ENCODE data around the gene RNU6-7. TPM values are rescaled to one million over a fixed set of nuclear protein-coding genes. Genes with fewer than 3 reads are reported as not detected.

The RNU6-7 gene
- polyA plus RNA-seq, 1 of the 3 experiments (the other 2 are of a cell fraction): not detected

GRCh38 chr14:32166924-32167323 lies 34.9 kb upstream of the RNU6-7 start:
- peaks cover 10% of the 10 kb centered on the region for H3F3A ChIP-seq (replicated peaks; ENCODE audit: insufficient read depth)
- WGBS (ENCODE audit: low lambda C conversion rate): 85% methylated on average over 1 of the region's 1 CpG
- no peak overlapping the region for H3K4me3 ChIP-seq (ENCODE audit: low read depth in 2 of 2, low read length in 1 of 2)
- H3K9me2 ChIP-seq: no peaks in the 10 kb centered on the region
- H3K27me3 ChIP-seq (ENCODE audit: insufficient read depth): no peaks in the 10 kb centered on the region
- no peaks in the 10 kb centered on the region for H3K4me1 ChIP-seq (ENCODE audit: control insufficient read depth in 1 of 2, insufficient read depth in 2 of 2, low read depth in 1 of 2, low read length in 1 of 2)
- H3K79me2 ChIP-seq (ENCODE audit: insufficient read depth): no peaks in the 10 kb centered on the region
- no peaks in the 10 kb centered on the region for H3K9me3 ChIP-seq
- H3K9ac ChIP-seq: no peak overlapping the region
- H4K20me1 ChIP-seq (ENCODE audit: insufficient read depth): no peaks in the 10 kb centered on the region
- POLR2A ChIA-PET: no interaction called here
- no peak overlapping the region for H3K4me2 ChIP-seq
- CTCF ChIA-PET: no interaction called here
- H2AFZ ChIP-seq (ENCODE audit: low read depth): no peak overlapping the region
- no peaks in the 10 kb centered on the region for H3K36me3 ChIP-seq (replicated peaks in 1 of 2; ENCODE audit: control insufficient read depth in 1 of 2, insufficient read depth in 2 of 2, low read length in 1 of 2)
- no peak overlapping the region for H3K27ac ChIP-seq (ENCODE audit: low read depth in 2 of 2, low read length in 1 of 2)
- DNase-seq: no peak
- TF ChIP-seq GATA2 (CRISPR knock-in tag; IDR thresholded peaks at IDR 0.05) (no peak), TCF12 (IDR thresholded peaks at IDR 0.05) (no peak), MXI1 (IDR thresholded peaks at IDR 0.05; ENCODE audit: low read depth, low read length) (no peak), CTCF (IDR thresholded peaks at IDR 0.05) (no peak), NFIC (IDR thresholded peaks at IDR 0.05; ENCODE audit: borderline replicate concordance) (no peak), NRF1 (IDR thresholded peaks at IDR 0.05; ENCODE audit: low read depth, low read length) (no peak), EZH2phosphoT487 (IDR thresholded peaks at IDR 0.05; ENCODE audit: borderline replicate concordance, low read depth) (no peak)

- Histone ChIP-seq H3K36me3 (replicated peaks in 1 of 2; ENCODE audit: control insufficient read depth in 1 of 2, insufficient read depth in 2 of 2, low read length in 1 of 2) (no peaks in the 10 kb centered on the region), H2AFZ (ENCODE audit: low read depth) (no peak overlapping the region), H3K4me3 (ENCODE audit: low read depth in 2 of 2, low read length in 1 of 2) (no peak overlapping the region), H3K9me2 (no peaks in the 10 kb centered on the region), H3K4me2 (no peak overlapping the region), H3K27ac (ENCODE audit: low read depth in 2 of 2, low read length in 1 of 2) (no peak overlapping the region), H4K20me1 (ENCODE audit: insufficient read depth) (no peaks in the 10 kb centered on the region), H3F3A (replicated peaks; ENCODE audit: insufficient read depth) (peaks cover 5% of the 10 kb centered on the region), H3K4me1 (ENCODE audit: control insufficient read depth in 1 of 2, insufficient read depth in 2 of 2, low read depth in 1 of 2, low read length in 1 of 2) (no peaks in the 10 kb centered on the region), H3K9ac (no peak overlapping the region), H3K27me3 (ENCODE audit: insufficient read depth) (no peaks in the 10 kb centered on the region), H3K9me3 (no peaks in the 10 kb centered on the region), H3K79me2 (ENCODE audit: insufficient read depth) (no peaks in the 10 kb centered on the region)
- CTCF ChIA-PET: no interaction called here
- POLR2A ChIA-PET: no interaction called here
- TF ChIP-seq PBX3 (IDR thresholded peaks at IDR 0.05) (no peak), USF2 (IDR thresholded peaks at IDR 0.05; ENCODE audit: borderline replicate concordance, low read depth, low read length) (no peak), GABPA (IDR thresholded peaks at IDR 0.05; ENCODE audit: low read depth) (no peak), RXRA (IDR thresholded peaks at IDR 0.05; ENCODE audit: borderline replicate concordance, low read depth) (no peak)
- 74% methylated on average over 3 of the region's 3 CpGs for whole genome bisulfite sequencing (ENCODE audit: low lambda C conversion rate)
- DNase-seq: no peak
These were observed 33.9 kb upstream of the RNU6-7 start for GRCh38 chr14:32167907-32168306.
